ENCODE results near the gene DIRAS1. TPM values are rescaled to one million over a fixed set of nuclear protein-coding genes. Genes with fewer than 3 reads are reported as not detected.

The DIRAS1 gene
- total RNA-seq, 1 experiment from 2014 or later: 25.0 TPM

DNA sequence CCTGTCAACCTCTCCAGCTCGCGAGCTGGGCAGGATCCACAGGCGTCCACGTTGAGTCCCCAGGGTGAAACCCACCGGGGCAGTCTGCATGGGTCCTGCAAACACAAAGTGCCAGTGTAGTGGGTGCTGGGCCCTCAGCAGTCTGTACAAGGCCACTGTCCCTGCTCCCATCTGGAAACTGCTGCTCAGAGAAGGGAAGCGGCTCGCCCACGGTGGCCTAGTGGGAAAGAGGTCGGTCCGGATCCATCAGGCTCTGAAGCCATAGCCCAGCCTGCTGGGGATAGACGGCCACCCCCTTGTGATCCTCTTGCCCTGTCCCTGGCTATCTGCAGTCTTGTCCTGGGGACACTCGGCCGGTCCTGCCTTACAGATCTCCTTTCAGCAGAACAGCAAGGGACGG lies 2.6 kb upstream of the DIRAS1 start:
- POLR2A ChIA-PET: interaction anchor here (0.5 kb wide), 1 partner anchor 424 kb away, joined by 3 read pairs; no protein-coding TSS in a partner anchor
- H3K4me3 Mint-ChIP-seq: no peak overlapping the region

More for the DNA sequence above, 2.6 kb upstream of the DIRAS1 start:
- TF ChIP-seq, protein P1, sequence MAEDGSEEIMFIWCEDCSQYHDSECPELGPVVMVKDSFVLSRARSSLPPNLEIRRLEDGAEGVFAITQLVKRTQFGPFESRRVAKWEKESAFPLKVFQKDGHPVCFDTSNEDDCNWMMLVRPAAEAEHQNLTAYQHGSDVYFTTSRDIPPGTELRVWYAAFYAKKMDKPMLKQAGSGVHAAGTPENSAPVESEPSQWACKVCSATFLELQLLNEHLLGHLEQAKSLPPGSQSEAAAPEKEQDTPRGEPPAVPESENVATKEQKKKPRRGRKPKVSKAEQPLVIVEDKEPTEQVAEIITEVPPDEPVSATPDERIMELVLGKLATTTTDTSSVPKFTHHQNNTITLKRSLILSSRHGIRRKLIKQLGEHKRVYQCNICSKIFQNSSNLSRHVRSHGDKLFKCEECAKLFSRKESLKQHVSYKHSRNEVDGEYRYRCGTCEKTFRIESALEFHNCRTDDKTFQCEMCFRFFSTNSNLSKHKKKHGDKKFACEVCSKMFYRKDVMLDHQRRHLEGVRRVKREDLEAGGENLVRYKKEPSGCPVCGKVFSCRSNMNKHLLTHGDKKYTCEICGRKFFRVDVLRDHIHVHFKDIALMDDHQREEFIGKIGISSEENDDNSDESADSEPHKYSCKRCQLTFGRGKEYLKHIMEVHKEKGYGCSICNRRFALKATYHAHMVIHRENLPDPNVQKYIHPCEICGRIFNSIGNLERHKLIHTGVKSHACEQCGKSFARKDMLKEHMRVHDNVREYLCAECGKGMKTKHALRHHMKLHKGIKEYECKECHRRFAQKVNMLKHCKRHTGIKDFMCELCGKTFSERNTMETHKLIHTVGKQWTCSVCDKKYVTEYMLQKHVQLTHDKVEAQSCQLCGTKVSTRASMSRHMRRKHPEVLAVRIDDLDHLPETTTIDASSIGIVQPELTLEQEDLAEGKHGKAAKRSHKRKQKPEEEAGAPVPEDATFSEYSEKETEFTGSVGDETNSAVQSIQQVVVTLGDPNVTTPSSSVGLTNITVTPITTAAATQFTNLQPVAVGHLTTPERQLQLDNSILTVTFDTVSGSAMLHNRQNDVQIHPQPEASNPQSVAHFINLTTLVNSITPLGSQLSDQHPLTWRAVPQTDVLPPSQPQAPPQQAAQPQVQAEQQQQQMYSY (CRISPR knock-in tag; IDR thresholded peaks at IDR 0.05): no peak
- TF ChIP-seq, protein P2, sequence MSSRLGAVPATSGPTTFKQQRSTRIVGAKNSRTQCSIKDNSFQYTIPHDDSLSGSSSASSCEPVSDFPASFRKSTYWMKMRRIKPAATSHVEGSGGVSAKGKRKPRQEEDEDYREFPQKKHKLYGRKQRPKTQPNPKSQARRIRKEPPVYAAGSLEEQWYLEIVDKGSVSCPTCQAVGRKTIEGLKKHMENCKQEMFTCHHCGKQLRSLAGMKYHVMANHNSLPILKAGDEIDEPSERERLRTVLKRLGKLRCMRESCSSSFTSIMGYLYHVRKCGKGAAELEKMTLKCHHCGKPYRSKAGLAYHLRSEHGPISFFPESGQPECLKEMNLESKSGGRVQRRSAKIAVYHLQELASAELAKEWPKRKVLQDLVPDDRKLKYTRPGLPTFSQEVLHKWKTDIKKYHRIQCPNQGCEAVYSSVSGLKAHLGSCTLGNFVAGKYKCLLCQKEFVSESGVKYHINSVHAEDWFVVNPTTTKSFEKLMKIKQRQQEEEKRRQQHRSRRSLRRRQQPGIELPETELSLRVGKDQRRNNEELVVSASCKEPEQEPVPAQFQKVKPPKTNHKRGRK (CRISPR knock-in tag; IDR thresholded peaks at IDR 0.05; ENCODE audit: borderline replicate concordance): no peak
- TF ChIP-seq ETV6 (CRISPR knock-in tag; IDR thresholded peaks at IDR 0.05) (no peak), RELA (CRISPR knock-in tag; IDR thresholded peaks at IDR 0.05; ENCODE audit: borderline replicate concordance) (no peak), PRRX2 (CRISPR knock-in tag; IDR thresholded peaks at IDR 0.05) (no peak), ZNF416 (CRISPR knock-in tag; IDR thresholded peaks at IDR 0.05) (no peak), ZNF263 (CRISPR knock-in tag; IDR thresholded peaks at IDR 0.05; ENCODE audit: low read depth) (no peak), CREB1 (CRISPR knock-in tag; IDR thresholded peaks at IDR 0.05) (no peak), ESRRA (CRISPR knock-in tag; IDR thresholded peaks at IDR 0.05; ENCODE audit: borderline replicate concordance) (no peak), FOXK1 (CRISPR knock-in tag; IDR thresholded peaks at IDR 0.05) (no peak)
- TF ChIP-seq, protein P3, sequence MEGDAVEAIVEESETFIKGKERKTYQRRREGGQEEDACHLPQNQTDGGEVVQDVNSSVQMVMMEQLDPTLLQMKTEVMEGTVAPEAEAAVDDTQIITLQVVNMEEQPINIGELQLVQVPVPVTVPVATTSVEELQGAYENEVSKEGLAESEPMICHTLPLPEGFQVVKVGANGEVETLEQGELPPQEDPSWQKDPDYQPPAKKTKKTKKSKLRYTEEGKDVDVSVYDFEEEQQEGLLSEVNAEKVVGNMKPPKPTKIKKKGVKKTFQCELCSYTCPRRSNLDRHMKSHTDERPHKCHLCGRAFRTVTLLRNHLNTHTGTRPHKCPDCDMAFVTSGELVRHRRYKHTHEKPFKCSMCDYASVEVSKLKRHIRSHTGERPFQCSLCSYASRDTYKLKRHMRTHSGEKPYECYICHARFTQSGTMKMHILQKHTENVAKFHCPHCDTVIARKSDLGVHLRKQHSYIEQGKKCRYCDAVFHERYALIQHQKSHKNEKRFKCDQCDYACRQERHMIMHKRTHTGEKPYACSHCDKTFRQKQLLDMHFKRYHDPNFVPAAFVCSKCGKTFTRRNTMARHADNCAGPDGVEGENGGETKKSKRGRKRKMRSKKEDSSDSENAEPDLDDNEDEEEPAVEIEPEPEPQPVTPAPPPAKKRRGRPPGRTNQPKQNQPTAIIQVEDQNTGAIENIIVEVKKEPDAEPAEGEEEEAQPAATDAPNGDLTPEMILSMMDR (IDR thresholded peaks at IDR 0.05): no peak
- TF ChIP-seq, protein P4, sequence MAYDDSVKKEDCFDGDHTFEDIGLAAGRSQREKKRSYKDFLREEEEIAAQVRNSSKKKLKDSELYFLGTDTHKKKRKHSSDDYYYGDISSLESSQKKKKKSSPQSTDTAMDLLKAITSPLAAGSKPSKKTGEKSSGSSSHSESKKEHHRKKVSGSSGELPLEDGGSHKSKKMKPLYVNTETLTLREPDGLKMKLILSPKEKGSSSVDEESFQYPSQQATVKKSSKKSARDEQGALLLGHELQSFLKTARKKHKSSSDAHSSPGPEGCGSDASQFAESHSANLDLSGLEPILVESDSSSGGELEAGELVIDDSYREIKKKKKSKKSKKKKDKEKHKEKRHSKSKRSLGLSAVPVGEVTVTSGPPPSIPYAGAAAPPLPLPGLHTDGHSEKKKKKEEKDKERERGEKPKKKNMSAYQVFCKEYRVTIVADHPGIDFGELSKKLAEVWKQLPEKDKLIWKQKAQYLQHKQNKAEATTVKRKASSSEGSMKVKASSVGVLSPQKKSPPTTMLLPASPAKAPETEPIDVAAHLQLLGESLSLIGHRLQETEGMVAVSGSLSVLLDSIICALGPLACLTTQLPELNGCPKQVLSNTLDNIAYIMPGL (CRISPR knock-in tag; IDR thresholded peaks at IDR 0.05): no peak
- TF ChIP-seq, protein P5, sequence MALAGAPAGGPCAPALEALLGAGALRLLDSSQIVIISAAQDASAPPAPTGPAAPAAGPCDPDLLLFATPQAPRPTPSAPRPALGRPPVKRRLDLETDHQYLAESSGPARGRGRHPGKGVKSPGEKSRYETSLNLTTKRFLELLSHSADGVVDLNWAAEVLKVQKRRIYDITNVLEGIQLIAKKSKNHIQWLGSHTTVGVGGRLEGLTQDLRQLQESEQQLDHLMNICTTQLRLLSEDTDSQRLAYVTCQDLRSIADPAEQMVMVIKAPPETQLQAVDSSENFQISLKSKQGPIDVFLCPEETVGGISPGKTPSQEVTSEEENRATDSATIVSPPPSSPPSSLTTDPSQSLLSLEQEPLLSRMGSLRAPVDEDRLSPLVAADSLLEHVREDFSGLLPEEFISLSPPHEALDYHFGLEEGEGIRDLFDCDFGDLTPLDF (CRISPR knock-in tag; IDR thresholded peaks at IDR 0.05): no peak
- TF ChIP-seq, protein P6, sequence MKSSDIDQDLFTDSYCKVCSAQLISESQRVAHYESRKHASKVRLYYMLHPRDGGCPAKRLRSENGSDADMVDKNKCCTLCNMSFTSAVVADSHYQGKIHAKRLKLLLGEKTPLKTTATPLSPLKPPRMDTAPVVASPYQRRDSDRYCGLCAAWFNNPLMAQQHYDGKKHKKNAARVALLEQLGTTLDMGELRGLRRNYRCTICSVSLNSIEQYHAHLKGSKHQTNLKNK (CRISPR knock-in tag; IDR thresholded peaks at IDR 0.05): no peak
- no peaks in the 10 kb centered on the region for H3K36me3 Mint-ChIP-seq
- ATAC-seq: no peak
- H3K4me1 Mint-ChIP-seq: peaks cover 11% of the 10 kb centered on the region
- CTCF ChIA-PET: interaction anchor here (0.6 to 2.5 kb wide), 3 partner anchors 15 to 75 kb away, joined by 3 to 18 read pairs (median 6); partner anchors contain the start of gene GNG7
- no peak overlapping the region for H3K27ac Mint-ChIP-seq
- H3K27me3 Mint-ChIP-seq (ENCODE audit: low read depth): peaks cover 5% of the 10 kb centered on the region; the same call in 1 of the 2 replicates
- no peaks in the 10 kb centered on the region for H3K9me3 Mint-ChIP-seq
- no peak for DNase-seq (ENCODE audit: low spot score)

Measured in WTC11 (cell line).